GM12878 (cell line): ENCODE measurements around the gene GLMN.

Source experiments
- CHD4 ChIP-seq: fragments of 200-600 bp; sonication (generic); IDR thresholded peaks from 2 replicates; pipeline ENCODE4 v1.6.1; 2016; ENCODE audit warnings: mild to moderate bottlenecking
- ETV6 ChIP-seq, 2 experiments: fragments of 450-650 bp in 1 of 2; IDR thresholded peaks in 1 of 2; conservative IDR thresholded peaks in 1 of 2; 2 replicates each; pipeline ENCODE4 v1.6.1; 2014; ENCODE audit warnings: antibody characterized with exemption in 1 of 2, borderline replicate concordance in 1 of 2, low read depth in 1 of 2, mild to moderate bottlenecking in 1 of 2, moderate library complexity in 1 of 2
- EZH2 ChIP-seq: IDR thresholded peaks from 2 replicates; pipeline ENCODE4 v1.6.1; 2012; ENCODE audit warnings: low read depth, mild to moderate bottlenecking, control low read depth, inconsistent platforms, low read length, borderline replicate concordance; ENCODE audit not compliant: control insufficient read depth
- GABPA ChIP-seq: IDR thresholded peaks from 2 replicates; pipeline ENCODE4 v1.6.1; 2014; ENCODE audit warnings: antibody characterized with exemption, low read depth, mild to moderate bottlenecking, inconsistent platforms
- POLR2A ChIP-seq: IDR thresholded peaks from 2 replicates; pipeline ENCODE4 v1.6.1; 2011; ENCODE audit warnings: low read depth, mild to moderate bottlenecking, low read length
- POLR2AphosphoS5 ChIP-seq: IDR thresholded peaks from 2 replicates; pipeline ENCODE4 v1.6.1; 2011; ENCODE audit warnings: mild to moderate bottlenecking, low read length, inconsistent platforms
- SMARCA5 ChIP-seq: fragments of 450-650 bp; IDR thresholded peaks from 2 replicates; pipeline ENCODE4 v1.6.1; 2017; ENCODE audit warnings: mild to moderate bottlenecking
- SMC3 ChIP-seq: IDR thresholded peaks from 2 replicates; pipeline ENCODE4 v1.6.1; 2011; ENCODE audit warnings: low read length, improper control_type of control experiment, borderline replicate concordance
- TF ChIP-seq, protein P1 (sequence below), 3 experiments: IDR thresholded peaks in 2 of 3; conservative IDR thresholded peaks in 1 of 3; 2 replicates each; pipeline ENCODE4 v1.5.1; 2011; ENCODE audit warnings: low read depth in 3 of 3, low read length in 3 of 3, mild to moderate bottlenecking in 3 of 3, control low read depth in 2 of 3, moderate library complexity in 2 of 3, inconsistent platforms in 1 of 3, mixed read lengths in 1 of 3; ENCODE audit not compliant: control insufficient read depth in 2 of 3, insufficient read depth in 1 of 3; ENCODE audit errors: extremely low read depth in 1 of 3
- TF ChIP-seq, protein P2 (sequence below): IDR thresholded peaks from 2 replicates; pipeline ENCODE4 v1.6.1; 2012; ENCODE audit warnings: low read depth, low read length, improper control_type of control experiment
- TF ChIP-seq, protein P3 (sequence below): IDR thresholded peaks from 2 replicates; pipeline ENCODE4 v1.6.1; 2012; ENCODE audit warnings: low read depth, low read length, improper control_type of control experiment

DNA sequence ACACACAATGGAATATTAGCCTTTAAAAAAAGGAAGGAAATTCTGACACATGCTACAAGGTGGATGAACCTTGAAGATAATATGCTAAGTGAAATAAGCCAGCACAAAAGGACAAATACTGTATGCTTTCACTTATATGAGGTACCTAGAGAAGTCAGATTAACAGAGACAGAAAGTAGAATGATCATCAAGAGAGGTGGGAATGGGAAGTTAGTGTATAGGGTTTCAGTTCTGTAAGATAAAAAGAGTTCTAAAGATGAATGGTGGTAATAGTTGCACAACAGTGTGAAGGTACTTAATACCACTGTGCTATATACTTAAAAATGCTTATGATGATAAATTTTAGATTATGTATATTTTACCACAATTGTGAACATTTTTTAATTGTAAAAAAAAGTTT is 7.2 kb upstream of the GLMN start:
- TF ChIP-seq SMC3 = no peak
- TF ChIP-seq, protein P1, sequence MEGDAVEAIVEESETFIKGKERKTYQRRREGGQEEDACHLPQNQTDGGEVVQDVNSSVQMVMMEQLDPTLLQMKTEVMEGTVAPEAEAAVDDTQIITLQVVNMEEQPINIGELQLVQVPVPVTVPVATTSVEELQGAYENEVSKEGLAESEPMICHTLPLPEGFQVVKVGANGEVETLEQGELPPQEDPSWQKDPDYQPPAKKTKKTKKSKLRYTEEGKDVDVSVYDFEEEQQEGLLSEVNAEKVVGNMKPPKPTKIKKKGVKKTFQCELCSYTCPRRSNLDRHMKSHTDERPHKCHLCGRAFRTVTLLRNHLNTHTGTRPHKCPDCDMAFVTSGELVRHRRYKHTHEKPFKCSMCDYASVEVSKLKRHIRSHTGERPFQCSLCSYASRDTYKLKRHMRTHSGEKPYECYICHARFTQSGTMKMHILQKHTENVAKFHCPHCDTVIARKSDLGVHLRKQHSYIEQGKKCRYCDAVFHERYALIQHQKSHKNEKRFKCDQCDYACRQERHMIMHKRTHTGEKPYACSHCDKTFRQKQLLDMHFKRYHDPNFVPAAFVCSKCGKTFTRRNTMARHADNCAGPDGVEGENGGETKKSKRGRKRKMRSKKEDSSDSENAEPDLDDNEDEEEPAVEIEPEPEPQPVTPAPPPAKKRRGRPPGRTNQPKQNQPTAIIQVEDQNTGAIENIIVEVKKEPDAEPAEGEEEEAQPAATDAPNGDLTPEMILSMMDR (IDR thresholded peaks at IDR 0.05 in 2 of 3, conservative IDR thresholded peaks at IDR 0.05 in 1 of 3; ENCODE audit: control insufficient read depth in 2 of 3, extremely low read depth in 1 of 3, insufficient read depth in 1 of 3, low read depth in 3 of 3, low read length in 3 of 3) = no peak
- TF ChIP-seq ETV6 (conservative IDR thresholded peaks at IDR 0.05 in 1 of 2, IDR thresholded peaks at IDR 0.05 in 1 of 2; ENCODE audit: borderline replicate concordance in 1 of 2, low read depth in 1 of 2) = no peak
- TF ChIP-seq SMARCA5 = no peak
- TF ChIP-seq, protein P2, sequence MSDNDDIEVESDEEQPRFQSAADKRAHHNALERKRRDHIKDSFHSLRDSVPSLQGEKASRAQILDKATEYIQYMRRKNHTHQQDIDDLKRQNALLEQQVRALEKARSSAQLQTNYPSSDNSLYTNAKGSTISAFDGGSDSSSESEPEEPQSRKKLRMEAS = no peak
- no peak for TF ChIP-seq POLR2AphosphoS5
- TF ChIP-seq EZH2 = no peak
- TF ChIP-seq POLR2A = no peak
- TF ChIP-seq CHD4 = no peak
- no peak for TF ChIP-seq GABPA
- TF ChIP-seq, protein P3, sequence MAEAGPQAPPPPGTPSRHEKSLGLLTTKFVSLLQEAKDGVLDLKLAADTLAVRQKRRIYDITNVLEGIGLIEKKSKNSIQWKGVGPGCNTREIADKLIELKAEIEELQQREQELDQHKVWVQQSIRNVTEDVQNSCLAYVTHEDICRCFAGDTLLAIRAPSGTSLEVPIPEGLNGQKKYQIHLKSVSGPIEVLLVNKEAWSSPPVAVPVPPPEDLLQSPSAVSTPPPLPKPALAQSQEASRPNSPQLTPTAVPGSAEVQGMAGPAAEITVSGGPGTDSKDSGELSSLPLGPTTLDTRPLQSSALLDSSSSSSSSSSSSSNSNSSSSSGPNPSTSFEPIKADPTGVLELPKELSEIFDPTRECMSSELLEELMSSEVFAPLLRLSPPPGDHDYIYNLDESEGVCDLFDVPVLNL = no peak
